GM12878 (cell line): ENCODE results near the gene VPS18. TPM values are rescaled to one million over a fixed set of nuclear protein-coding genes. Genes with fewer than 3 reads are reported as not detected.

Source experiments
- CHD1 ChIP-seq: IDR thresholded peaks from 2 replicates; pipeline ENCODE4 v1.6.1; 2012; ENCODE audit warnings: low read depth, low read length, improper control_type of control experiment
- CTCF ChIP-seq, 3 experiments: IDR thresholded peaks in 2 of 3; conservative IDR thresholded peaks in 1 of 3; 2 replicates each; pipeline ENCODE4 v1.5.1; 2011; ENCODE audit warnings: low read depth in 3 of 3, low read length in 3 of 3, mild to moderate bottlenecking in 3 of 3, control low read depth in 2 of 3, moderate library complexity in 2 of 3, inconsistent platforms in 1 of 3, mixed read lengths in 1 of 3; ENCODE audit not compliant: control insufficient read depth in 2 of 3, insufficient read depth in 1 of 3; ENCODE audit errors: extremely low read depth in 1 of 3
- EED ChIP-seq: sonication (generic); IDR thresholded peaks from 2 replicates; pipeline ENCODE4 v1.6.1; 2016; ENCODE audit warnings: antibody characterized with exemption, low read depth
- EZH2 ChIP-seq: IDR thresholded peaks from 2 replicates; pipeline ENCODE4 v1.6.1; 2012; ENCODE audit warnings: low read depth, mild to moderate bottlenecking, control low read depth, inconsistent platforms, low read length, borderline replicate concordance; ENCODE audit not compliant: control insufficient read depth
- IRF5 ChIP-seq: fragments of 450-650 bp; IDR thresholded peaks from 2 replicates; pipeline ENCODE4 v1.6.1; 2017; ENCODE audit warnings: borderline replicate concordance
- KDM1A ChIP-seq: fragments of 200-600 bp; sonication (generic); IDR thresholded peaks from 2 replicates; pipeline ENCODE4 v1.6.1; 2016; ENCODE audit warnings: borderline replicate concordance
- MXI1 ChIP-seq: fragments of 150-350 bp; IDR thresholded peaks from 2 replicates; pipeline ENCODE4 v1.6.1; 2011; ENCODE audit warnings: low read depth, mild to moderate bottlenecking, inconsistent platforms, low read length, improper control_type of control experiment
- NFXL1 ChIP-seq: fragments of 450-650 bp; IDR thresholded peaks from 2 replicates; pipeline ENCODE4 v1.6.1; 2017; ENCODE audit warnings: antibody characterized with exemption, mild to moderate bottlenecking, borderline replicate concordance
- REST ChIP-seq: IDR thresholded peaks from 2 replicates; pipeline ENCODE4 v1.6.1; 2012; ENCODE audit warnings: mild to moderate bottlenecking, low read depth, low read length
- SMAD5 ChIP-seq: IDR thresholded peaks from 2 replicates; pipeline ENCODE4 v1.6.1; 2016; ENCODE audit warnings: antibody characterized with exemption, low read depth
- SREBF2 ChIP-seq: IDR thresholded peaks from 2 replicates; pipeline ENCODE4 v1.6.1; 2012; ENCODE audit warnings: mild to moderate bottlenecking, low read length
- SUPT20H ChIP-seq: IDR thresholded peaks from 2 replicates; pipeline ENCODE4 v1.6.1; 2011; ENCODE audit warnings: low read depth, mild to moderate bottlenecking, low read length, moderate library complexity, borderline replicate concordance; ENCODE audit not compliant: control insufficient read depth
- TCF7 ChIP-seq: IDR thresholded peaks from 2 replicates; pipeline ENCODE4 v1.6.1; 2014; ENCODE audit warnings: antibody characterized with exemption, borderline replicate concordance
- ZNF207 ChIP-seq: fragments of 450-650 bp; IDR thresholded peaks from 2 replicates; pipeline ENCODE4 v1.6.1; 2014; ENCODE audit warnings: antibody characterized with exemption, mild to moderate bottlenecking, borderline replicate concordance
- ZNF592 ChIP-seq: fragments of 450-650 bp; IDR thresholded peaks from 2 replicates; pipeline ENCODE4 v1.6.1; 2017; ENCODE audit warnings: mild to moderate bottlenecking, moderate library complexity
- ZZZ3 ChIP-seq: IDR thresholded peaks from 2 replicates; pipeline ENCODE4 v1.6.1; 2011; ENCODE audit warnings: low read depth; ENCODE audit not compliant: control insufficient read depth, insufficient read length
- polyA plus RNA-seq, 11 experiments: library from polyadenylated mRNA; depleted of rRNA in 4 of 11; unstranded in 6 of 11; stranded (reverse) in 5 of 11; fragments of >200 nt; fragmentation: Nextera tagmentation in 4 of 11; fragmentation: Illumina TruSeq in 1 of 11; extraction: Ambion mirVana in 4 of 11; extraction: Trizol in 1 of 11; gene quantifications; 1 replicate in 1 of 11; 2 replicates in 10 of 11; pipeline versions ENCODE4 v1.2.1 to v1.2.3, GENCODE V29; 2011 to 2016; ENCODE audit warnings: inconsistent platforms in 2 of 11, missing spikeins in 2 of 11, low read depth in 1 of 11
- total RNA-seq, 4 experiments: library from RNA; depleted of rRNA in 3 of 4; stranded (reverse); fragments of >200 nt in 3 of 4; fragmentation: Illumina TruSeq in 1 of 4; extraction: Trizol in 1 of 4; gene quantifications; 2 replicates each; pipeline versions ENCODE4 v1.2.1 to v1.2.3, GENCODE V29; 2013 to 2021

The VPS18 gene
- total and polyA plus RNA-seq, 10 of the 15 experiments (the other 5 are each of a cell fraction or from before 2014, with no cell fraction given) = 0.71 to 20.4 (median 10.6) TPM

GRCh38 chr15:40952901-40953712 lies 58.9 kb downstream of the VPS18 start, which contains the start of gene CHAC1 (continued):
- TF ChIP-seq REST = no peak
- no peak for TF ChIP-seq ZZZ3
- TF ChIP-seq CHD1 = no peak
- no peak for TF ChIP-seq TCF7
- no peak for TF ChIP-seq EZH2
- no peak for TF ChIP-seq KDM1A
- TF ChIP-seq ZNF592 = no peak
- no peak for TF ChIP-seq SREBF2
- TF ChIP-seq CTCF (IDR thresholded peaks at IDR 0.05 in 2 of 3, conservative IDR thresholded peaks at IDR 0.05 in 1 of 3; ENCODE audit: control insufficient read depth in 2 of 3, extremely low read depth in 1 of 3, insufficient read depth in 1 of 3, low read depth in 3 of 3, low read length in 3 of 3) = no peak
- TF ChIP-seq MXI1 = no peak
- no peak for TF ChIP-seq NFXL1
- no peak for TF ChIP-seq ZNF207
- TF ChIP-seq SUPT20H = no peak
- no peak for TF ChIP-seq EED
- no peak for TF ChIP-seq SMAD5
- TF ChIP-seq IRF5 = no peak
